GM23248 (cell line): ENCODE results near the gene PLA2G4F. TPM values are rescaled to one million over a fixed set of nuclear protein-coding genes. Genes with fewer than 3 reads are reported as not detected.

Experiments used
- DNase-seq: peaks from one replicate; pipeline ENCODE4 v3.0.0-alpha.2; 2015
- H2AFZ ChIP-seq: fragments of 200-600 bp; sonication (generic); 2 replicates; pipeline ENCODE4 v1.6.1; 2016; ENCODE audit warnings: antibody characterized with exemption
- H3F3A ChIP-seq: fragments of 200-600 bp; sonication (generic); 2 replicates; pipeline ENCODE4 v1.6.1; 2016; ENCODE audit warnings: mild to moderate bottlenecking, antibody characterized with exemption, mixed run types; ENCODE audit not compliant: insufficient read depth
- H3K27ac ChIP-seq: fragments of 200-600 bp; sonication (generic); 2 replicates; pipeline ENCODE4 v1.5.1; 2016; ENCODE audit warnings: mild to moderate bottlenecking
- H3K27me3 ChIP-seq: fragments of 200-600 bp; sonication (generic); replicated peaks from 2 replicates; pipeline ENCODE4 v1.6.1; 2016; ENCODE audit warnings: mild to moderate bottlenecking; ENCODE audit not compliant: insufficient read depth
- H3K36me3 ChIP-seq: fragments of 200-600 bp; sonication (generic); 2 replicates; pipeline ENCODE4 v1.6.1; 2016; ENCODE audit warnings: low read depth, mild to moderate bottlenecking
- H3K4me1 ChIP-seq: fragments of 200-600 bp; sonication (generic); 2 replicates; pipeline ENCODE4 v1.6.1; 2016; ENCODE audit warnings: mild to moderate bottlenecking; ENCODE audit not compliant: insufficient read depth
- H3K4me2 ChIP-seq: fragments of 200-600 bp; sonication (generic); one replicate; pipeline ENCODE4 v1.6.1; 2016; ENCODE audit warnings: mild to moderate bottlenecking; ENCODE audit not compliant: unreplicated experiment
- H3K4me3 ChIP-seq: fragments of 200-600 bp; sonication (generic); 2 replicates; pipeline ENCODE4 v1.5.1; 2016; ENCODE audit warnings: mild to moderate bottlenecking
- H3K79me2 ChIP-seq: fragments of 200-600 bp; sonication (generic); 2 replicates; pipeline ENCODE4 v1.6.1; 2016; ENCODE audit warnings: mild to moderate bottlenecking; ENCODE audit not compliant: insufficient read depth
- H3K9ac ChIP-seq: fragments of 200-600 bp; sonication (generic); 2 replicates; pipeline ENCODE4 v1.6.1; 2016; ENCODE audit warnings: mild to moderate bottlenecking
- H3K9me2 ChIP-seq: fragments of 200-600 bp; sonication (generic); 2 replicates; pipeline ENCODE4 v1.6.1; 2016; ENCODE audit warnings: mixed run types, mild to moderate bottlenecking, moderate library complexity; ENCODE audit not compliant: insufficient read depth
- H3K9me3 ChIP-seq: fragments of 200-600 bp; sonication (generic); one replicate; pipeline ENCODE4 v1.6.1; 2017; ENCODE audit warnings: low read depth
- H4K20me1 ChIP-seq: fragments of 200-600 bp; sonication (generic); 2 replicates; pipeline ENCODE4 v1.6.0; 2016; ENCODE audit not compliant: insufficient read depth
- EZH2 ChIP-seq: fragments of 200-600 bp; sonication (generic); IDR thresholded peaks from 2 replicates; pipeline ENCODE4 v1.6.1; 2018; ENCODE audit warnings: antibody characterized with exemption, mild to moderate bottlenecking; ENCODE audit not compliant: insufficient read depth, poor library complexity, severe bottlenecking
- EZH2phosphoT487 ChIP-seq: fragments of 200-600 bp; sonication (generic); IDR thresholded peaks from 2 replicates; pipeline ENCODE4 v1.6.1; 2018; ENCODE audit warnings: antibody characterized with exemption, moderate library complexity, mild to moderate bottlenecking, low read depth; ENCODE audit not compliant: insufficient read depth
- WGBS, 2 experiments: methylation state at CpG; one replicate each; pipeline ENCODE4 v1.1.6; 2015 to 2017; ENCODE audit warnings: low lambda C conversion rate in 2 of 2, low coverage in 1 of 2; ENCODE audit errors: missing lambda C conversion rate in 2 of 2; 5-methylcytosine and 5-hydroxymethylcytosine counted together
- in situ Hi-C: fragments of 300-500 bp; cut with MboI; formaldehyde crosslinking; loops from 2 replicates; pipeline ENCODE4 v1.15.0; 2020
- polyA plus RNA-seq: library from polyadenylated mRNA; unstranded; fragments of >200 nt; fragmentation: Nextera tagmentation; extraction: Ambion mirVana; gene quantifications from 2 replicates; pipeline ENCODE4 v1.2.1, GENCODE V29; 2016
- total RNA-seq: library from RNA; depleted of rRNA; stranded (reverse); fragments of >200 nt; shearing (Covaris generic); gene quantifications from 2 replicates; pipeline ENCODE4 v1.2.3, GENCODE V29; 2014

The PLA2G4F gene
- total and polyA plus RNA-seq, 2 experiments from 2014 or later = not detected

- Histone ChIP-seq H3F3A (no peaks in the 10 kb centered on the region), H3K79me2 (peaks cover 51% of the 10 kb centered on the region), H3K9ac (no peak overlapping the region), H3K27me3 (no peaks in the 10 kb centered on the region), H3K9me2 (no peaks in the 10 kb centered on the region), H3K36me3 (peaks cover 44% of the 10 kb centered on the region), H4K20me1 (no peaks in the 10 kb centered on the region), H3K4me1 (no peaks in the 10 kb centered on the region), H2AFZ (no peak overlapping the region), H3K4me2 (no peak overlapping the region), H3K27ac (no peak overlapping the region), H3K9me3 (no peaks in the 10 kb centered on the region), H3K4me3 (no peak overlapping the region)
- in situ Hi-C loops = no loop called here
- DNase-seq = no peak
- no peak for TF ChIP-seq EZH2
- no peak for TF ChIP-seq EZH2phosphoT487
- 96 to 98% methylated on average over 8 of the region's 8 CpGs for WGBS, 2 experiments
Measured at GRCh38 chr15:42191610-42192346, 35.3 kb upstream of the PLA2G4F start.

DNA sequence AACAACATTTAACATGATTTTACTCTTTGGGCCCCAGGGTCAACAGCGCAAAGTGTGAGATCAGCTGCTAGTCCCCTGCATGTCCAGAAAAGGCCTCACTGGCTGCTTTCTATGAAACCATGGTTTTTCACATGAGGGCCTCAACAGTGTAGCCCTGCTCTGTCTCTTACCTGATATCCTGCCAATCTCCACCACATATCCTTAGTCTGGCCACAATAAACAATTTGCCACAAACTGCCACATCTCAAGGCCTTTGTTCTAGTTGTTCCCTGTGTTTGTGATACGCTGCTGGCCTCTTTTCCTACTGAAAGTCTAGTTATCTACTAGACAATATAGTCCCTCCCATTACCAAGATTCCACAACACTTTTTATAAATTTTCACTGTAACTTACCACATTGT is 33.9 kb upstream of the PLA2G4F start:
- Histone ChIP-seq H3K9me3 (no peaks in the 10 kb centered on the region), H3K36me3 (peaks cover 57% of the 10 kb centered on the region), H3K27ac (no peak overlapping the region), H3K9me2 (no peaks in the 10 kb centered on the region), H3K4me1 (no peaks in the 10 kb centered on the region), H3K4me3 (no peak overlapping the region), H3K4me2 (no peak overlapping the region), H3K79me2 (peaks cover 40% of the 10 kb centered on the region), H2AFZ (no peak overlapping the region), H3K9ac (no peak overlapping the region), H3F3A (no peaks in the 10 kb centered on the region), H3K27me3 (no peaks in the 10 kb centered on the region), H4K20me1 (no peaks in the 10 kb centered on the region)
- WGBS, 2 experiments = 83 to 87% methylated on average over 2 of the region's 2 CpGs
- in situ Hi-C loops = no loop called here
- TF ChIP-seq EZH2 (no peak), EZH2phosphoT487 (no peak)
- DNase-seq = no peak

DNA sequence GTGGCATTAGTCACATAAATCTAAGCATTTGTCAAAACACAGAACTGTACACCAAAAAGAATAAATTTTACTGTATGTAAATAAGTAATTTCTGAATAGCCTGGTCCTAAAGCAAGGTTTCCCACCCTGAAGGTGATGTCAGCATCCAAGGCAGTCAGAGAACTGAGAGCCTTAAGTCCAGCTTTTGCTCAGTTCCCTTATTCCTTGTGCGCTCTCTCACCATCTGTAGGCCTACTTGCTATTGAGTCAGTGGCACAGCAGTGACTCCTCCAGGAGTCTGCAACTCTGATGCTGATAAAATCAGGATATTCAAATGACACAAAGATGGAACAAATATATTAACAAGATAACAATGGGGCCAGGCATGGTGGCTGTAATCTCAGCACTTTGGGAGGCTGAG is 29.4 kb upstream of the PLA2G4F start:
- peaks cover 83% of the 10 kb centered on the region for H3K36me3 ChIP-seq
- no peak for TF ChIP-seq EZH2
- no peak for TF ChIP-seq EZH2phosphoT487
- no peak overlapping the region for H3K27ac ChIP-seq
- no peaks in the 10 kb centered on the region for H3K79me2 ChIP-seq
- H3K27me3 ChIP-seq = no peaks in the 10 kb centered on the region
- H3K9me3 ChIP-seq = no peaks in the 10 kb centered on the region
- H3K9me2 ChIP-seq = no peaks in the 10 kb centered on the region
- H3F3A ChIP-seq = no peaks in the 10 kb centered on the region
- H2AFZ ChIP-seq = no peak overlapping the region
- no peak overlapping the region for H3K4me3 ChIP-seq
- in situ Hi-C loops = no loop called here
- no peak overlapping the region for H3K9ac ChIP-seq
- whole genome bisulfite sequencing, 2 experiments = 97 to 100% methylated on average over 1 of the region's 1 CpG
- H3K4me1 ChIP-seq = no peaks in the 10 kb centered on the region
- no peak for DNase-seq
- no peaks in the 10 kb centered on the region for H4K20me1 ChIP-seq
- H3K4me2 ChIP-seq = no peak overlapping the region

GRCh38 chr15:42184736-42185135 is 28.3 kb upstream of the PLA2G4F start:
- Histone ChIP-seq H3K36me3 (peaks cover 73% of the 10 kb centered on the region), H3K9me3 (no peaks in the 10 kb centered on the region), H3K9me2 (no peaks in the 10 kb centered on the region), H3K27me3 (no peaks in the 10 kb centered on the region), H3F3A (no peaks in the 10 kb centered on the region), H4K20me1 (no peaks in the 10 kb centered on the region), H3K27ac (no peak overlapping the region), H2AFZ (no peak overlapping the region), H3K4me1 (no peaks in the 10 kb centered on the region), H3K9ac (no peak overlapping the region), H3K4me2 (no peak overlapping the region), H3K79me2 (no peaks in the 10 kb centered on the region), H3K4me3 (no peak overlapping the region)
- no peak for TF ChIP-seq EZH2phosphoT487
- TF ChIP-seq EZH2 = no peak
- in situ Hi-C loops = no loop called here
- 93 to 94% methylated on average over 4 of the region's 4 CpGs for WGBS, 2 experiments
- no peak for DNase-seq
